Heart right ventricle (tissue), 16 donors: Measurements from ENCODE around the gene GM2A. TPM values are rescaled to one million over a fixed set of nuclear protein-coding genes. Genes with fewer than 3 reads are reported as not detected.

Experiments
- ATAC-seq, 8 donors: fragments of 200-7000 bp; cut with Tn5 transposase; one replicate each; pipeline ENCODE4 v1.9.1; 2020; ENCODE audit warnings: mild to moderate bottlenecking in 8 of 8, moderate library complexity in 8 of 8, moderate number of reproducible peaks in 1 of 8
- DNase-seq, 2 donors: peaks; one replicate each; pipeline ENCODE4 v3.0.0-alpha.2; 2020
- H3K27ac ChIP-seq, 10 donors: fragments of 200-600 bp; sonication (generic) in 2 of 10; one replicate each; pipeline versions ENCODE4 v1.5.0 to v1.8.0; 2020 to 2022; ENCODE audit warnings: mild to moderate bottlenecking in 3 of 10
- H3K27me3 ChIP-seq, 7 donors: fragments of 200-600 bp; one replicate each; pipeline ENCODE4 v1.8.0; 2021 to 2022; ENCODE audit warnings: mild to moderate bottlenecking in 2 of 7
- H3K36me3 ChIP-seq, 9 donors: fragments of 200-600 bp; sonication (generic) in 1 of 9; one replicate each; pipeline versions ENCODE4 v1.5.0 to v1.8.0; 2020 to 2022; ENCODE audit warnings: mild to moderate bottlenecking in 2 of 9
- H3K4me1 ChIP-seq, 9 donors: fragments of 200-600 bp; sonication (generic) in 1 of 9; one replicate each; pipeline versions ENCODE4 v1.5.0 to v1.8.0; 2020 to 2022; ENCODE audit warnings: mild to moderate bottlenecking in 4 of 9
- H3K4me3 ChIP-seq, 10 donors: fragments of 200-600 bp; sonication (generic) in 2 of 10; one replicate each; pipeline versions ENCODE4 v1.5.0 to v1.8.0; 2020 to 2022; ENCODE audit warnings: mild to moderate bottlenecking in 7 of 10, moderate library complexity in 2 of 10
- H3K9me3 ChIP-seq, 11 donors: fragments of 200-600 bp in 10 of 11; sonication (generic) in 2 of 11; one replicate each; pipeline versions ENCODE4 v1.5.0 to v1.8.0; 2013 to 2022; ENCODE audit warnings: mild to moderate bottlenecking in 2 of 11, control low read depth in 1 of 11, moderate library complexity in 1 of 11
- CTCF ChIP-seq, 9 donors: fragments of 200-600 bp; sonication (generic) in 2 of 9; IDR thresholded peaks; one replicate each; pipeline versions ENCODE4 v1.5.0 to v1.8.0; 2021 to 2022; ENCODE audit warnings: antibody characterized with exemption in 9 of 9, mild to moderate bottlenecking in 5 of 9, moderate library complexity in 1 of 9
- WGBS, 2 donors: extraction: QIAGEN DNeasy Blood & Tissue Kit; methylation state at CpG; one replicate each; pipeline ENCODE4 v1.1.7; 2013; ENCODE audit warnings: inconsistent platforms in 1 of 2; 5-methylcytosine and 5-hydroxymethylcytosine counted together
- intact Hi-C, 10 donors: fragments of 100-400 bp; cut with DNase I; formaldehyde crosslinking; loops; one replicate each; pipeline versions ENCODE4 v1.11.1 to v1.14.2; 2022
- polyA plus RNA-seq, 2 donors: library from polyadenylated mRNA; stranded (reverse); fragments of 200-250 nt; gene quantifications; one replicate each; pipeline ENCODE4 v1.2.3, GENCODE V29; 2013
- total RNA-seq, 10 donors: library from RNA; stranded (reverse); fragmentation: NEBNext Ultra II Directional in 3 of 10; extraction: Animal tissue kit (Norgen Biotek cat#: 25700) in 3 of 10; gene quantifications; one replicate each; pipeline versions ENCODE4 v1.2.1 to v1.2.4, GENCODE V29; 2021 to 2023
- donor health status: Arrhythmogenic right ventricular cardiomyopathy.
- donor health status: ischemic (EF 13 %, LVEDD 7.1; RV severe dilation, severe dysfunction).
- donor health status: healthy with polysubstance abuse.
- donor health status: DM: no; HTN: yes; CAD: no.
- donor health status: DM: no; HTN: no; CAD: no.
- donor health status: ischemic (EF 25% LVEDD 6.9; RV normal size, moderate dysfunction).
- donor health status: ischemic (EF 25% LVEDD 5.7; RV mildly dilated, moderate dysfunction).
- donor health status: healthy.
- donor health status: DM: yes; HTN: yes; CAD: no.
- donor health status: Ischemic cardiomyopathy.
- donor health status: ischemic (EF 35%, LVEDD 5.7; RV mildly dilated, moderate dysfunction).
- donor health status: nonischemic (EF 11% LVEDD 7.7; RV severe dilation, severe dysfunction).
- donor health status: DM: yes; HTN: yes; CAD: no.
- donor health status: PGD.
- donor health status: ischemic (EF 29% LVEDD 5.4; RV normal size, mild dysfunction).
- donor health status: nonischemic (EF 23%, LVEDD 6.1; RV moderate dilation, normal function).

The GM2A gene
- total and polyA plus RNA-seq, 12 donors: 18.1 to 47.1 (median 35.9) TPM

GRCh38 chr5:151223447-151224264 is 29.3 kb upstream of the GM2A start, which contains the start of gene CCDC69:
TSS of gene CCDC69 (minus strand) at chr5:151224092. CDS start at chr5:151223970, 122 bp downstream.
- intact Hi-C loops: loop anchor here in 1 of 10 donors (2.0 kb wide), 1 partner anchor 15 kb away; no protein-coding TSS in a partner anchor
- peak within 1 kb of the TSS; percentile 69 to 98 (median 90) for H3K4me3 ChIP-seq
- peaks cover 13 to 60% (median 48%) of the 10 kb centered on the region in 9 donors for H3K4me1 ChIP-seq
- 1% methylated on average over 57 to 58 of the region's 58 CpGs for WGBS, 2 donors
- DNase-seq: peak; percentile 80 to 81
- H3K36me3 ChIP-seq: no peaks in the 10 kb centered on the region
- ATAC-seq: peak; percentile 89 to 93 (median 92)
- TF ChIP-seq CTCF (IDR thresholded peaks at IDR 0.05): peak in 7 of 9 donors; percentile 9 to 52 (median 41)
- H3K27ac ChIP-seq: peak within 1 kb of the TSS; percentile 79 to 97 (median 94)
- no peaks in the 10 kb centered on the region for H3K9me3 ChIP-seq
- H3K27me3 ChIP-seq: no peaks in the 10 kb centered on the region

- intact Hi-C loops: no loop called here
- no peak for ATAC-seq
Observed at GRCh38 chr5:151224372-151224771, 28.6 kb upstream of the GM2A start.

GRCh38 chr5:151225071-151225470 is 27.9 kb upstream of the GM2A start:
- peaks cover 11 to 51% (median 37%) of the 10 kb centered on the region in 9 donors for H3K4me1 ChIP-seq
- H3K27ac ChIP-seq: peak overlapping the region in 1 of 10 donors; percentile 95
- no peaks in the 10 kb centered on the region for H3K36me3 ChIP-seq
- intact Hi-C loops: no loop called here
- no peak overlapping the region for H3K4me3 ChIP-seq
- DNase-seq: no peak
- TF ChIP-seq CTCF (IDR thresholded peaks at IDR 0.05): no peak
- 97 to 98% methylated on average over 4 of the region's 4 CpGs for WGBS, 2 donors
- no peak for ATAC-seq
- H3K27me3 ChIP-seq: no peaks in the 10 kb centered on the region
- H3K9me3 ChIP-seq: no peaks in the 10 kb centered on the region

More at GRCh38 chr5:151224372-151224771, 28.6 kb upstream of the GM2A start:
- H3K36me3 ChIP-seq: no peaks in the 10 kb centered on the region
- no peaks in the 10 kb centered on the region for H3K27me3 ChIP-seq
- peak overlapping the region in 9 of 10 donors; percentile 87 to 97 (median 94) for H3K27ac ChIP-seq
- peaks cover 13 to 53% (median 43%) of the 10 kb centered on the region in 9 donors for H3K4me1 ChIP-seq
- peak overlapping the region in 9 of 10 donors; percentile 69 to 98 (median 92) for H3K4me3 ChIP-seq
- 79 to 87% methylated on average over 6 of the region's 6 CpGs for WGBS, 2 donors
- no peak for TF ChIP-seq CTCF (IDR thresholded peaks at IDR 0.05)
- no peak for DNase-seq
- no peaks in the 10 kb centered on the region for H3K9me3 ChIP-seq

- WGBS, 2 donors: 74 to 85% methylated on average over 5 of the region's 5 CpGs
- no peak overlapping the region for H3K4me3 ChIP-seq
- H3K27me3 ChIP-seq: no peaks in the 10 kb centered on the region
- DNase-seq (no peak), ATAC-seq (no peak)
- peaks cover 9 to 51% (median 33%) of the 10 kb centered on the region in 9 donors for H3K4me1 ChIP-seq
- H3K9me3 ChIP-seq: no peaks in the 10 kb centered on the region
- intact Hi-C loops: no loop called here
- H3K36me3 ChIP-seq: no peaks in the 10 kb centered on the region
- peak overlapping the region in 1 of 10 donors; percentile 30 for H3K27ac ChIP-seq
- TF ChIP-seq CTCF (IDR thresholded peaks at IDR 0.05): no peak
Observed at GRCh38 chr5:151225475-151225874, 27.5 kb upstream of the GM2A start.
